Measurements from ENCODE around the gene NSMF.

- TF ChIP-seq POLR2A (IDR thresholded peaks at IDR 0.05; ENCODE audit: low read length) (no peak), GATA1 (IDR thresholded peaks at IDR 0.05; ENCODE audit: low read depth, low read length) (no peak)
These were observed 13.8 kb downstream of the NSMF start for GRCh38 chr9:137445275-137445807.

Measured in erythroblast (primary cell).